ENCODE results near the gene DIPK2B. TPM values are rescaled to one million over a fixed set of nuclear protein-coding genes. Genes with fewer than 3 reads are reported as not detected.

DIPK2B gene
- total and polyA plus RNA-seq, 10 of the 15 experiments (the other 5 are each of a cell fraction or from before 2014, with no cell fraction given), result not detected

DNA sequence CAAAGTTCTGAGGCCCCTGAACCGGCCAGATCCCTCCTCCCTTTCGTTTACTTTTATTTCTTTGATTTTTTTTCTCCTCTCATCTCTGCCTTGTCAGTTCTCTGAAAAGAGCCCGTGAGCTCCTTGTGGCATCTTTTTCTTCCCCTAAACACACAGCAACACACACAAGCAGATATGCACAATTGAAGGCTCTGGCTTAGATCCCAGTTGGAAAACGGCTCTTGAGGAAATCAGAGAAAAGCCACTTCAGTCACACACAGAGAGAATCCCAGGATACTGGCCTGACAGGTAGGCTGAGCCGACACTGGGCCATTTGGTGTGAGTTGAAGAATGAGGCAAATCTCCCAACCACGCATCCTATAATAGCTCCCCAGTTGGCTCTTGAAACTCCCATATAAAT is 12.9 kb downstream of the DIPK2B start:
- H3K79me2 ChIP-seq (ENCODE audit: control insufficient read depth, insufficient read depth, low read length), result no peaks in the 10 kb centered on the region
- H3K4me1 ChIP-seq (ENCODE audit: control insufficient read depth, insufficient read depth, low read length), result no peaks in the 10 kb centered on the region
- no peak for ATAC-seq
- no peak overlapping the region for H2AFZ ChIP-seq (ENCODE audit: control insufficient read depth, low read depth, low read length)
- RAD21 ChIA-PET (ENCODE audit: unreplicated experiment), result interaction anchor here (2.5 kb wide), 1 partner anchor 1229 kb away, joined by 7 read pairs; no protein-coding TSS in a partner anchor
- POLR2A ChIA-PET, result no interaction called here
- no peak for FAIRE-seq
- no peaks in the 10 kb centered on the region for H4K20me1 ChIP-seq (ENCODE audit: control insufficient read depth, insufficient read depth)
- H3K27ac ChIP-seq (ENCODE audit: control insufficient read depth, insufficient read depth), result no peak overlapping the region
- SMC1A ChIA-PET (ENCODE audit: uncharacterized antibody, unreplicated experiment), result interaction anchor here (0.8 to 1.8 kb wide), 5 partner anchors 16 to 1229 kb away, joined by 3 to 8 read pairs (median 3); no protein-coding TSS in a partner anchor
- no peak for TF ChIP-seq NR2C1 (IDR thresholded peaks at IDR 0.05)
- TF ChIP-seq, protein P1, sequence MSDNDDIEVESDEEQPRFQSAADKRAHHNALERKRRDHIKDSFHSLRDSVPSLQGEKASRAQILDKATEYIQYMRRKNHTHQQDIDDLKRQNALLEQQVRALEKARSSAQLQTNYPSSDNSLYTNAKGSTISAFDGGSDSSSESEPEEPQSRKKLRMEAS (IDR thresholded peaks at IDR 0.05; ENCODE audit: low read depth, low read length), result no peak
- no peak for TF ChIP-seq SIN3A (IDR thresholded peaks at IDR 0.05; ENCODE audit: low read depth, low read length)
- no peak for TF ChIP-seq KDM1A (IDR thresholded peaks at IDR 0.05; ENCODE audit: borderline replicate concordance)
- no peak for TF ChIP-seq CREB1 (IDR thresholded peaks at IDR 0.05; ENCODE audit: low read depth)
- TF ChIP-seq SMC3 (IDR thresholded peaks at IDR 0.05; ENCODE audit: borderline replicate concordance, low read length), result no peak
- no peak for TF ChIP-seq SMAD1 (IDR thresholded peaks at IDR 0.05; ENCODE audit: low read depth, partially characterized antibody)
- no peak for TF ChIP-seq CHD1 (IDR thresholded peaks at IDR 0.05; ENCODE audit: low read depth, low read length)
- no TSS peak for BruUV-seq (replicated peaks)
- CTCF ChIA-PET, result interaction anchor here (0.5 to 3.0 kb wide), 16 partner anchors 9 to 1760 kb away, joined by 3 to 15 read pairs (median 3); no protein-coding TSS in a partner anchor
- no peaks in the 10 kb centered on the region for H3K36me3 ChIP-seq (ENCODE audit: control insufficient read depth in 2 of 2, insufficient read depth in 2 of 2, low read length in 1 of 2)
- no peak overlapping the region for H3K4me3 ChIP-seq
- no peak for DNase-seq (ENCODE audit: low read depth, low spot score)
- no peak overlapping the region for H3K9ac ChIP-seq (ENCODE audit: control insufficient read depth, insufficient read depth, low read length)
- intact Hi-C loops (cut with micrococcal nuclease; ENCODE audit: unreplicated experiment), result loop anchor here (2.0 kb wide), 2 partner anchors 111 to 1229 kb away; no protein-coding TSS in a partner anchor
- no peak overlapping the region for H3K4me2 ChIP-seq (ENCODE audit: control insufficient read depth, insufficient read depth)
- in situ Hi-C loops (cut with MboI), result no loop called here
- no peaks in the 10 kb centered on the region for H3K9me3 ChIP-seq (replicated peaks; ENCODE audit: control insufficient read depth, insufficient read depth, low read length)
- H3K27me3 ChIP-seq (replicated peaks in 1 of 2; ENCODE audit: control insufficient read depth in 2 of 2, insufficient read depth in 2 of 2, low read length in 1 of 2), result no peaks in the 10 kb centered on the region; a peak in 1 of 4 replicates
- 42% methylated on average over 6 of the region's 6 CpGs for WGBS (ENCODE audit: insufficient coverage, insufficient replicate concordance, low lambda C conversion rate, missing lambda C conversion rate)

All from GM12878 (cell line).